HepG2 (cell line): Measurements from ENCODE around the gene FBXO33. TPM values are rescaled to one million over a fixed set of nuclear protein-coding genes. Genes with fewer than 3 reads are reported as not detected.

ENCODE experiments used
- HHEX ChIP-seq: IDR thresholded peaks from 2 replicates; pipeline ENCODE4 v1.6.1; 2016; ENCODE audit warnings: control low read depth
- MAFF ChIP-seq: IDR thresholded peaks from 2 replicates; pipeline ENCODE4 v1.6.1; 2011; ENCODE audit warnings: low read depth, low read length, improper control_type of control experiment
- NCOA1 ChIP-seq: sonication (generic); formaldehyde crosslinking; IDR thresholded peaks from 2 replicates; pipeline ENCODE4 v1.9.0; 2021; ENCODE audit warnings: missing genetic modification reagents
- PTBP1 ChIP-seq: fragments of 200-400 bp; formaldehyde crosslinking; IDR thresholded peaks from 2 replicates; pipeline ENCODE4 v1.6.1; 2018; ENCODE audit warnings: low read length, low read depth; ENCODE audit not compliant: poor library complexity, severe bottlenecking
- RNF219 ChIP-seq: sonication (generic); formaldehyde crosslinking; IDR thresholded peaks from 2 replicates; pipeline ENCODE4 v1.5.0; 2020; ENCODE audit warnings: mild to moderate bottlenecking, missing genetic modification reagents
- SRSF4 ChIP-seq: fragments of 200-400 bp; formaldehyde crosslinking; IDR thresholded peaks from one replicate; pipeline ENCODE4 v1.6.1; 2018; ENCODE audit warnings: mild to moderate bottlenecking, low read depth, low read length, moderate library complexity; ENCODE audit not compliant: poor library complexity, severe bottlenecking
- TEF ChIP-seq: sonication (generic); formaldehyde crosslinking; IDR thresholded peaks from 2 replicates; pipeline ENCODE4 v1.5.0; 2020; ENCODE audit warnings: missing genetic modification reagents
- ZBTB49 ChIP-seq: sonication (generic); formaldehyde crosslinking; IDR thresholded peaks from 2 replicates; pipeline ENCODE4 v1.4.0; 2020; ENCODE audit warnings: missing genetic modification reagents, borderline replicate concordance
- ZNF224 ChIP-seq: sonication (generic); formaldehyde crosslinking; IDR thresholded peaks from 2 replicates; pipeline ENCODE4 v1.5.0; 2020; ENCODE audit warnings: mild to moderate bottlenecking, missing genetic modification reagents
- ZNF550 ChIP-seq: sonication (generic); formaldehyde crosslinking; IDR thresholded peaks from 2 replicates; pipeline ENCODE4 v1.4.0; 2020; ENCODE audit warnings: mild to moderate bottlenecking, missing genetic modification reagents, borderline replicate concordance
- ZNF607 ChIP-seq: sonication (generic); formaldehyde crosslinking; IDR thresholded peaks from 2 replicates; pipeline ENCODE4 v1.5.1; 2020; ENCODE audit warnings: missing genetic modification reagents, mild to moderate bottlenecking, borderline replicate concordance
- ZNF614 ChIP-seq: IDR thresholded peaks from 2 replicates; pipeline ENCODE4 v1.6.1; 2018; ENCODE audit warnings: missing biosample characterization, missing genetic modification reagents, inconsistent platforms, borderline replicate concordance
- ZNF75D ChIP-seq: sonication (generic); formaldehyde crosslinking; IDR thresholded peaks from 2 replicates; pipeline ENCODE4 v1.8.1; 2023; ENCODE audit warnings: missing genetic modification reagents, mild to moderate bottlenecking, borderline replicate concordance
- polyA plus RNA-seq, 8 experiments: library from polyadenylated mRNA; depleted of rRNA in 3 of 8; stranded (reverse) in 7 of 8; unstranded in 1 of 8; fragments of >200 nt; fragmentation: Illumina TruSeq in 4 of 8; extraction: Trizol in 4 of 8; gene quantifications; 2 replicates each; pipeline versions ENCODE4 v1.2.1 to v1.2.3, GENCODE V29; 2011 to 2016; ENCODE audit warnings: low read depth in 4 of 8, missing spikeins in 1 of 8, mixed read lengths in 1 of 8; ENCODE audit not compliant: insufficient read depth in 1 of 8
- total RNA-seq, 5 experiments: library from RNA; depleted of rRNA; stranded (reverse); fragments of >200 nt; fragmentation: Illumina TruSeq; extraction: Trizol; gene quantifications; 2 replicates each; pipeline ENCODE4 v1.2.3, GENCODE V29; 2016; ENCODE audit warnings: low read depth in 1 of 5
- TF ChIP-seq, protein P1 (sequence below): sonication (generic); formaldehyde crosslinking; IDR thresholded peaks from 2 replicates; pipeline ENCODE4 v1.4.0; 2020; ENCODE audit warnings: missing genetic modification reagents
- TF ChIP-seq, protein P2 (sequence below): sonication (generic); formaldehyde crosslinking; IDR thresholded peaks from 2 replicates; pipeline ENCODE4 v1.5.1; 2020; ENCODE audit warnings: mild to moderate bottlenecking, missing genetic modification reagents
- TF ChIP-seq, protein P3 (sequence below): sonication (generic); formaldehyde crosslinking; IDR thresholded peaks from 2 replicates; pipeline ENCODE4 v1.4.0; 2020; ENCODE audit warnings: missing genetic modification reagents, mild to moderate bottlenecking, borderline replicate concordance

FBXO33 gene
- total and polyA plus RNA-seq, 2 of the 13 experiments (the other 11 are each of a cell fraction or from before 2014, with no cell fraction given): 15.5 to 16.9 TPM

GRCh38 chr14:39432619-39433451 lies 602 bp upstream of the FBXO33 start (continued):
- TF ChIP-seq HHEX (CRISPR knock-in tag): peak; percentile 51; the same call in 1 of the 2 replicates
- peak; percentile 48; the same call in 1 of the 2 replicates for TF ChIP-seq ZNF607 (CRISPR knock-in tag)
- TF ChIP-seq ZNF550: peak; percentile 57; the same call in 1 of the 2 replicates
- peak; percentile 98 for TF ChIP-seq ZNF224 (CRISPR knock-in tag)
- TF ChIP-seq SRSF4: no peak
- TF ChIP-seq ZBTB49 (CRISPR knock-in tag): peak; percentile 75
- TF ChIP-seq, protein P1, sequence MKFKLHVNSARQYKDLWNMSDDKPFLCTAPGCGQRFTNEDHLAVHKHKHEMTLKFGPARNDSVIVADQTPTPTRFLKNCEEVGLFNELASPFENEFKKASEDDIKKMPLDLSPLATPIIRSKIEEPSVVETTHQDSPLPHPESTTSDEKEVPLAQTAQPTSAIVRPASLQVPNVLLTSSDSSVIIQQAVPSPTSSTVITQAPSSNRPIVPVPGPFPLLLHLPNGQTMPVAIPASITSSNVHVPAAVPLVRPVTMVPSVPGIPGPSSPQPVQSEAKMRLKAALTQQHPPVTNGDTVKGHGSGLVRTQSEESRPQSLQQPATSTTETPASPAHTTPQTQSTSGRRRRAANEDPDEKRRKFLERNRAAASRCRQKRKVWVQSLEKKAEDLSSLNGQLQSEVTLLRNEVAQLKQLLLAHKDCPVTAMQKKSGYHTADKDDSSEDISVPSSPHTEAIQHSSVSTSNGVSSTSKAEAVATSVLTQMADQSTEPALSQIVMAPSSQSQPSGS (CRISPR knock-in tag): peak; percentile 74; the same call in 1 of the 2 replicates
- TF ChIP-seq RNF219: peak; percentile 90; the same call in 1 of the 2 replicates
- TF ChIP-seq, protein P2, sequence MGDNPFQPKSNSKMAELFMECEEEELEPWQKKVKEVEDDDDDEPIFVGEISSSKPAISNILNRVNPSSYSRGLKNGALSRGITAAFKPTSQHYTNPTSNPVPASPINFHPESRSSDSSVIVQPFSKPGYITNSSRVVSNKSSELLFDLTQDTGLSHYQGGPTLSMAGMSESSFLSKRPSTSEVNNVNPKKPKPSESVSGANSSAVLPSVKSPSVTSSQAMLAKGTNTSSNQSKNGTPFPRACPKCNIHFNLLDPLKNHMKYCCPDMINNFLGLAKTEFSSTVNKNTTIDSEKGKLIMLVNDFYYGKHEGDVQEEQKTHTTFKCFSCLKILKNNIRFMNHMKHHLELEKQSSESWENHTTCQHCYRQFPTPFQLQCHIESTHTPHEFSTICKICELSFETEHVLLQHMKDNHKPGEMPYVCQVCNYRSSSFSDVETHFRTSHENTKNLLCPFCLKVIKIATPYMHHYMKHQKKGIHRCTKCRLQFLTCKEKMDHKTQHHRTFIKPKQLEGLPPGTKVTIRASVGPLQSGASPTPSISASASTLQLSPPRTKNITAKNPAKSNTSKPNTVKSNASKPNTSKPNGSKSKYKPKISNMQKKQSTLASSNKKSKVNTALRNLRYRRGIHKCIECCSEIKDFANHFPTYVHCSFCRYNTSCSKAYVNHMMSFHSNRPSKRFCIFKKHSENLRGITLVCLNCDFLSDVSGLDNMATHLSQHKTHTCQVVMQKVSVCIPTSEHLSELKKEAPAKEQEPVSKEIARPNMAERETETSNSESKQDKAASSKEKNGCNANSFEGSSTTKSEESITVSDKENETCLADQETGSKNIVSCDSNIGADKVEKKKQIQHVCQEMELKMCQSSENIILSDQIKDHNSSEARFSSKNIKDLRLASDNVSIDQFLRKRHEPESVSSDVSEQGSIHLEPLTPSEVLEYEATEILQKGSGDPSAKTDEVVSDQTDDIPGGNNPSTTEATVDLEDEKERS: peak; percentile 87; the same call in 1 of the 2 replicates
- peak; percentile 4; the same call in 1 of the 2 replicates for TF ChIP-seq TEF (CRISPR knock-in tag)
- TF ChIP-seq MAFF: no peak
- TF ChIP-seq PTBP1: peak; percentile 99
- peak; percentile 98 for TF ChIP-seq NCOA1 (CRISPR knock-in tag)
- TF ChIP-seq, protein P3, sequence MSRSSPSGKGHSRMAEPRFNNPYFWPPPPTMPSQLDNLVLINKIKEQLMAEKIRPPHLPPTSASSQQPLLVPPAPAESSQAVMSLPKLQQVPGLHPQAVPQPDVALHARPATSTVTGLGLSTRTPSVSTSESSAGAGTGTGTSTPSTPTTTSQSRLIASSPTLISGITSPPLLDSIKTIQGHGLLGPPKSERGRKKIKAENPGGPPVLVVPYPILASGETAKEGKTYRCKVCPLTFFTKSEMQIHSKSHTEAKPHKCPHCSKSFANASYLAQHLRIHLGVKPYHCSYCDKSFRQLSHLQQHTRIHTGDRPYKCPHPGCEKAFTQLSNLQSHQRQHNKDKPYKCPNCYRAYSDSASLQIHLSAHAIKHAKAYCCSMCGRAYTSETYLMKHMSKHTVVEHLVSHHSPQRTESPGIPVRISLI: peak; percentile 96
- no peak for TF ChIP-seq ZNF75D (CRISPR knock-in tag)
- TF ChIP-seq ZNF614 (CRISPR knock-in tag): peak; percentile 81
